HG03571 (cell line): ENCODE results near the gene AKAIN1.
A peak's percentile ranks its signal among the peaks of the same experiment; 100 is the strongest.

Experiments used
- ATAC-seq: cut with Tn5 transposase; IDR thresholded peaks from one replicate; pipeline ENCODE4 v1.9.1; 2021; ENCODE audit not compliant: unreplicated experiment

Gene AKAIN1

GRCh38 chr18:5197032-5197434 is at the start of gene AKAIN1:
Gene AKAIN1 (minus strand): TSS chr18:5197257. CDS start chr18:5197053, 204 bp downstream.
- no peak for ATAC-seq

GRCh38 chr18:5244941-5245340 is 47.9 kb upstream of the AKAIN1 start:
- ATAC-seq: no peak

GRCh38 chr18:5239447-5239846 is 42.4 kb upstream of the AKAIN1 start:
- ATAC-seq: no peak

- ATAC-seq: peak; percentile 42
These were observed 41.4 kb upstream of the AKAIN1 start for GRCh38 chr18:5238371-5238976.

GRCh38 chr18:5237723-5238370 is 40.8 kb upstream of the AKAIN1 start:
- peak; percentile 92 for ATAC-seq

- ATAC-seq: peak; percentile 31
These were observed 40.1 kb upstream of the AKAIN1 start for GRCh38 chr18:5237083-5237722.

GRCh38 chr18:5214583-5215351 is 17.7 kb upstream of the AKAIN1 start:
- no peak for ATAC-seq

- ATAC-seq: no peak
These were observed 10.6 kb upstream of the AKAIN1 start for GRCh38 chr18:5207471-5208150.

- no peak for ATAC-seq
These were observed 1.3 kb upstream of the AKAIN1 start for GRCh38 chr18:5198311-5198710.

GRCh38 chr18:5197461-5197860 is 404 bp upstream of the AKAIN1 start:
- ATAC-seq: no peak

- no peak for ATAC-seq
These were observed 615 bp downstream of the AKAIN1 start for GRCh38 chr18:5196253-5197031.

GRCh38 chr18:5195656-5196055 is 1.4 kb downstream of the AKAIN1 start:
- ATAC-seq: no peak

GRCh38 chr18:5180254-5180653 is 16.8 kb downstream of the AKAIN1 start:
- no peak for ATAC-seq

- ATAC-seq: no peak
These were observed 18.5 kb downstream of the AKAIN1 start for GRCh38 chr18:5178519-5178918.

GRCh38 chr18:5175378-5175777 is 21.7 kb downstream of the AKAIN1 start:
- no peak for ATAC-seq

GRCh38 chr18:5173646-5174045 is 23.4 kb downstream of the AKAIN1 start:
- no peak for ATAC-seq

- ATAC-seq: no peak
These were observed 23.8 kb downstream of the AKAIN1 start for GRCh38 chr18:5173236-5173635.

- ATAC-seq: no peak
These were observed 29.2 kb downstream of the AKAIN1 start for GRCh38 chr18:5167831-5168230.

GRCh38 chr18:5166606-5167280 is 30.3 kb downstream of the AKAIN1 start:
- no peak for ATAC-seq

GRCh38 chr18:5164903-5165302 is 32.2 kb downstream of the AKAIN1 start:
- no peak for ATAC-seq
